Measurements from ENCODE around the gene ARHGAP5.

- TF ChIP-seq CTCF (IDR thresholded peaks at IDR 0.05; ENCODE audit: extremely low read depth in 1 of 2, insufficient read depth in 1 of 2, low read depth in 1 of 2, low read length in 2 of 2), result no peak
- TF ChIP-seq POLR2A (IDR thresholded peaks at IDR 0.05; ENCODE audit: low read depth, low read length), result no peak
- TF ChIP-seq GATA2 (IDR thresholded peaks at IDR 0.05; ENCODE audit: insufficient read depth, insufficient read length, low read depth, low read length), result no peak
- TF ChIP-seq EZH2 (IDR thresholded peaks at IDR 0.05; ENCODE audit: borderline replicate concordance, low read depth, low read length, severe bottlenecking), result no peak
- TF ChIP-seq POLR2AphosphoS5 (IDR thresholded peaks at IDR 0.05; ENCODE audit: insufficient read depth, low read depth, low read length), result no peak
- no peak for TF ChIP-seq MYC (IDR thresholded peaks at IDR 0.05; ENCODE audit: low read depth, low read length)
- no peak for TF ChIP-seq MAX (IDR thresholded peaks at IDR 0.05; ENCODE audit: insufficient read depth, insufficient read length)
- no peak for TF ChIP-seq JUN (IDR thresholded peaks at IDR 0.05; ENCODE audit: borderline replicate concordance, insufficient read depth, insufficient read length, low read depth)
Observed at GRCh38 chr14:32205984-32206383, 128.9 kb downstream of the ARHGAP5 start.
